ENCODE results near the gene ABHD12.

- TF ChIP-seq, protein P1, sequence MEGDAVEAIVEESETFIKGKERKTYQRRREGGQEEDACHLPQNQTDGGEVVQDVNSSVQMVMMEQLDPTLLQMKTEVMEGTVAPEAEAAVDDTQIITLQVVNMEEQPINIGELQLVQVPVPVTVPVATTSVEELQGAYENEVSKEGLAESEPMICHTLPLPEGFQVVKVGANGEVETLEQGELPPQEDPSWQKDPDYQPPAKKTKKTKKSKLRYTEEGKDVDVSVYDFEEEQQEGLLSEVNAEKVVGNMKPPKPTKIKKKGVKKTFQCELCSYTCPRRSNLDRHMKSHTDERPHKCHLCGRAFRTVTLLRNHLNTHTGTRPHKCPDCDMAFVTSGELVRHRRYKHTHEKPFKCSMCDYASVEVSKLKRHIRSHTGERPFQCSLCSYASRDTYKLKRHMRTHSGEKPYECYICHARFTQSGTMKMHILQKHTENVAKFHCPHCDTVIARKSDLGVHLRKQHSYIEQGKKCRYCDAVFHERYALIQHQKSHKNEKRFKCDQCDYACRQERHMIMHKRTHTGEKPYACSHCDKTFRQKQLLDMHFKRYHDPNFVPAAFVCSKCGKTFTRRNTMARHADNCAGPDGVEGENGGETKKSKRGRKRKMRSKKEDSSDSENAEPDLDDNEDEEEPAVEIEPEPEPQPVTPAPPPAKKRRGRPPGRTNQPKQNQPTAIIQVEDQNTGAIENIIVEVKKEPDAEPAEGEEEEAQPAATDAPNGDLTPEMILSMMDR (IDR thresholded peaks at IDR 0.05; ENCODE audit: insufficient read depth, low read length, poor library complexity, severe bottlenecking): no peak
- TF ChIP-seq EZH2phosphoT487 (conservative IDR thresholded peaks at IDR 0.05; ENCODE audit: low read length): no peak
Measured at GRCh38 chr20:25286917-25287316, 103.7 kb downstream of the ABHD12 start.

All from SU-DHL-6 (cell line).